G401.6 (cell line): ENCODE results near the gene SLC6A18.
"Not testable (repeated sequence)": the region's sequence is repeated elsewhere in the genome, so short reads cannot be mapped to it uniquely, and the experiment has no call there.

Experiments used
- FAIRE-seq: peaks from 2 replicates; lab custom pipeline; 2012; peaks lifted over from hg19 to GRCh38; lab: Jason Lieb, UNC

Gene SLC6A18

GRCh38 chr5:1254196-1254595 lies 29.0 kb downstream of the SLC6A18 start:
- FAIRE-seq, result no peak

GRCh38 chr5:1255081-1255561 lies 29.9 kb downstream of the SLC6A18 start:
- FAIRE-seq, result no peak

- FAIRE-seq, result no peak
Measured at GRCh38 chr5:1256776-1257175, 31.6 kb downstream of the SLC6A18 start.

GRCh38 chr5:1257363-1257762 lies 32.2 kb downstream of the SLC6A18 start:
- no peak for FAIRE-seq

- FAIRE-seq, result no peak
Measured at GRCh38 chr5:1257841-1258240, 32.7 kb downstream of the SLC6A18 start.

GRCh38 chr5:1259806-1260480 lies 34.8 kb downstream of the SLC6A18 start:
- FAIRE-seq, result no peak

GRCh38 chr5:1261643-1262042 lies 36.5 kb downstream of the SLC6A18 start:
- FAIRE-seq, result no peak

GRCh38 chr5:1262381-1262780 lies 37.2 kb downstream of the SLC6A18 start:
- FAIRE-seq, result no peak

GRCh38 chr5:1264211-1264610 lies 39.0 kb downstream of the SLC6A18 start:
- no peak for FAIRE-seq

GRCh38 chr5:1265026-1265425 lies 39.8 kb downstream of the SLC6A18 start:
- no peak for FAIRE-seq

GRCh38 chr5:1265461-1266455 lies 40.6 kb downstream of the SLC6A18 start:
- FAIRE-seq, result no peak

GRCh38 chr5:1266791-1267190 lies 41.6 kb downstream of the SLC6A18 start:
- FAIRE-seq, result no peak

- FAIRE-seq, result not testable (repeated sequence)
Measured at GRCh38 chr5:1267464-1267863, 42.3 kb downstream of the SLC6A18 start.

GRCh38 chr5:1268056-1268455 lies 42.9 kb downstream of the SLC6A18 start:
- FAIRE-seq, result no peak

GRCh38 chr5:1268666-1269065 lies 43.5 kb downstream of the SLC6A18 start:
- no peak for FAIRE-seq

GRCh38 chr5:1270426-1270825 lies 45.2 kb downstream of the SLC6A18 start:
- FAIRE-seq, result no peak

GRCh38 chr5:1270933-1271914 lies 46.0 kb downstream of the SLC6A18 start:
- FAIRE-seq, result no peak

GRCh38 chr5:1272201-1272600 lies 47.0 kb downstream of the SLC6A18 start:
- FAIRE-seq, result no peak

GRCh38 chr5:1273745-1274144 lies 48.6 kb downstream of the SLC6A18 start:
- no peak for FAIRE-seq

- FAIRE-seq, result no peak
Measured at GRCh38 chr5:1274471-1274870, 49.3 kb downstream of the SLC6A18 start.

- FAIRE-seq, result not testable (repeated sequence)
Measured at GRCh38 chr5:1275397-1276391, 50.5 kb downstream of the SLC6A18 start.
